ENCODE results near the gene TBC1D8. TPM values are rescaled to one million over a fixed set of nuclear protein-coding genes. Genes with fewer than 3 reads are reported as not detected.

The TBC1D8 gene
- total RNA-seq, 1 donor from 2014 or later = 25.3 TPM

DNA sequence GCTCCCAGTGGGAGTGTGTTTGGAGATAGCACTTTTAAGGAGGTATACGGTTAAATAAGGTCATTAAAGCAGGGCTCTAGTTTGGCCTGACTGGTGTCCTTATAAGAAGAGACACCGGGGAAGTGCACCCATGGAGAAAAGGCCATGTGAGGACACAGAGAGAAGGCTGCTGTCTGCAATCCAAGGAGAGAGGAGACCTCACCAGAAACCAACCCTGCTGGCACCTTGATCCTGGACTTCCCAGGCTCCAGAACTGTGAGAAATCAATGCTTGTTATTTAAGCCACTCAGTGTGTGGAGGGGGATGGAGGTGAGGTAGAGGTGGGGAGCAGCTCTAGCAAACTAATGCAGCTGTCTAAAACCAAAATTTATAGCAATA is 87.1 kb downstream of the TBC1D8 start:
- TF ChIP-seq, protein P1, sequence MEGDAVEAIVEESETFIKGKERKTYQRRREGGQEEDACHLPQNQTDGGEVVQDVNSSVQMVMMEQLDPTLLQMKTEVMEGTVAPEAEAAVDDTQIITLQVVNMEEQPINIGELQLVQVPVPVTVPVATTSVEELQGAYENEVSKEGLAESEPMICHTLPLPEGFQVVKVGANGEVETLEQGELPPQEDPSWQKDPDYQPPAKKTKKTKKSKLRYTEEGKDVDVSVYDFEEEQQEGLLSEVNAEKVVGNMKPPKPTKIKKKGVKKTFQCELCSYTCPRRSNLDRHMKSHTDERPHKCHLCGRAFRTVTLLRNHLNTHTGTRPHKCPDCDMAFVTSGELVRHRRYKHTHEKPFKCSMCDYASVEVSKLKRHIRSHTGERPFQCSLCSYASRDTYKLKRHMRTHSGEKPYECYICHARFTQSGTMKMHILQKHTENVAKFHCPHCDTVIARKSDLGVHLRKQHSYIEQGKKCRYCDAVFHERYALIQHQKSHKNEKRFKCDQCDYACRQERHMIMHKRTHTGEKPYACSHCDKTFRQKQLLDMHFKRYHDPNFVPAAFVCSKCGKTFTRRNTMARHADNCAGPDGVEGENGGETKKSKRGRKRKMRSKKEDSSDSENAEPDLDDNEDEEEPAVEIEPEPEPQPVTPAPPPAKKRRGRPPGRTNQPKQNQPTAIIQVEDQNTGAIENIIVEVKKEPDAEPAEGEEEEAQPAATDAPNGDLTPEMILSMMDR (IDR thresholded peaks at IDR 0.05; ENCODE audit: insufficient read depth, low read length, severe bottlenecking) = no peak
- no peak for FAIRE-seq
- H3K27me3 ChIP-seq (ENCODE audit: control insufficient read depth, insufficient read depth, low read length) = no peaks in the 10 kb centered on the region
- no peak for DNase-seq (ENCODE audit: low read depth)
- no peak overlapping the region for H3K4me3 ChIP-seq (ENCODE audit: low read depth, low read length)
- H3K36me3 ChIP-seq (ENCODE audit: control insufficient read depth, insufficient read depth, low read length) = peaks cover 2% of the 10 kb centered on the region

DNA sequence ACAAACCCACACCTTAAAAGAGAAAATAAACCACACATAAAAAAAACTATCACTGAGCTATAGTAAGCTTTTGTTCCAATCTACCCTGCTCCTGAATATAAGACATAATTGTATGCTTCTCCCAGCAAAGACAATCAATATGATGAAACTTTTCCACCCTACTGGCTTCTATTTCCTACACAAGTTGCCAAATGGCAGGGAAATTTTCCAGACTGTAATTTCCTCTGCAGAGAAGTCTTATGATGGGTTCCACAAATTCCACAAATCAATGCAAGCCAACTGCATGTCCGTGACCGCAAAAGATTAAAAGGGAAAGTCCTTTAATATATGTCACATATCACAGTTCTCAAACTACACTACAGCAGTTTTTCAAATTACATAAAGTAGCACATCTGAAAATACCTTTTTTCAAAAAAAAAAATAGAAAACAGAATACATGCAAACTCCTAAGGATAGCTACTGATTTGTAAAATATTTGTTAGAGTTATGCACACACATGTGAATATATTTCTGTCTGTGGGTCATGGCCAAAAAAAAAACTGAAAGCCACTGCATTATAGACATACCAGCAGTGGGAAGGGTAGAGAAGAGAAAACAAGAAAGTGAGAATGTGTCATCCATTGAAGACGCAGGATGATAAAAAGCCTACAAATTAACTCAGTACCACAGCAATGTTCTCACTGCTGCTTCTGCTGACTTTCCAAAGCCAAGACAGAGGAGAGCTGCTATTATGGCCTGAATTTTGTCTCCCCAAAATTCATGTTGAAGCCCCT is 87.6 kb downstream of the TBC1D8 start:
- TF ChIP-seq, protein P1 (IDR thresholded peaks at IDR 0.05; ENCODE audit: insufficient read depth, low read length, severe bottlenecking) = no peak
- Histone ChIP-seq H3K36me3 (ENCODE audit: control insufficient read depth, insufficient read depth, low read length) (peaks cover 3% of the 10 kb centered on the region), H3K27me3 (ENCODE audit: control insufficient read depth, insufficient read depth, low read length) (no peaks in the 10 kb centered on the region), H3K4me3 (ENCODE audit: low read depth, low read length) (no peak overlapping the region)
- FAIRE-seq (no peak), DNase-seq (ENCODE audit: low read depth) (no peak)

DNA sequence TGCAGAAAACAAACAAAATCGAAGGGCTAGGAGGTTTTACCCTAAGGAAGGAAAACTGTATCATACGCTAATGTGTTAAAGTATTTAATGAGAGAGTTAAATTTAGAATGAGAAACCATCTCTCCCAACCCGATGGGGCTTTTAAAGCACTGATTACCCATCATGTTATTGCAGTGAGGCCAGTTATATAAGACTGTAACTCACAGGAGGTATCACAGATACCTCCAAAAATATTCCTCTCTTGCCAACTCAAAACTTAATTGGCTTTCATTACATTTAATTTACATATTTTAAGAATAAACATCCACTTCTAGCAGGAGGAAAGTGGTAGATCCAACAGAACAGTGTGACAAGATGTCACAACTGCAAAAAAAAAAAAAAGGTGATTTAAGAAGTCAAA is 92.8 kb downstream of the TBC1D8 start:
- Histone ChIP-seq H3K4me3 (ENCODE audit: low read depth, low read length) (no peak overlapping the region), H3K27me3 (ENCODE audit: control insufficient read depth, insufficient read depth, low read length) (no peaks in the 10 kb centered on the region), H3K36me3 (ENCODE audit: control insufficient read depth, insufficient read depth, low read length) (peaks cover 15% of the 10 kb centered on the region)
- DNase-seq (ENCODE audit: low read depth) (no peak), FAIRE-seq (no peak)
- TF ChIP-seq, protein P1 (IDR thresholded peaks at IDR 0.05; ENCODE audit: insufficient read depth, low read length, severe bottlenecking) = no peak

DNA sequence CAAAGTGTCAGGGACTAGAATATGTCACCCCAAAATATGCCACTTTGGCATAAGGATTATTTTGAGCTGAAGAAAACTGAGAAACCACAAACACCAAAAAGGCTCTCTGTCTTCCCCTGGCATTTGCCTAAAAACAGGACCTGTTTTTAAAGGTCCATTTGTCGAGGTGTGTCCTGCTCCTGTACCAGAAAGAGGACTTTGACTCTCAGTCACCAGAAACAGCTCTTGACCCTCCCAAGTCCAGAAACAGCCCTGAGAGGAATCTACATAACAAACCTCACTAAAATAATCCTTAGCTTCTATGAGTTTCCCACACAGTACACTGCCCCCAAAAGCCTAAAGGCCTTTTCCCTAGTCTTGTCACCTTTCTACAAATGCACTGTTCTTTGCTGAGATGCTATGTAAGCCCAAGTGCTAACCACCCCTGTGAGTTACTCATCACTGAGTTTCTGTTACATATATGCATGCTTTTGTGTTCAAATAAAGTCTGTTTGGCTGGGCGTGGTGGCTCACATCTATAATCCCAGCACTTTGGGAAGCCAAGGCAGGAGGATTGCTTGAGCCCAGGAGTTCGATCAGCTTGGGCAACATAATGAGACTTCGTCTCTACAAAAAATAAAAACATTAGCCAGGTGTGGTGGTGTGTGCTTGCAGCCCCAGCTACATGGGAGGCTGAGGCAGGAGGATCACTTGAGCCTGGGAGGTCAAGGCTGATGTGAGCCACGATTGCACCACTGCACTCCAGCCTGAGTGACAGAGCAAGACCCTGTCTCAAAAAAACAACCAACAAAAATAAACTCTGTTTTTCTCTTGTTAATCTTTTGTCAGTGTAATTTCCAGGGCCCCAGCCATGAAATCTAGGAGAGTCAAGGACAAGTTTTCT is 93.9 kb downstream of the TBC1D8 start:
- FAIRE-seq (no peak), DNase-seq (ENCODE audit: low read depth) (no peak)
- no peak overlapping the region for H3K4me3 ChIP-seq (ENCODE audit: low read depth, low read length)
- peaks cover 18% of the 10 kb centered on the region for H3K36me3 ChIP-seq (ENCODE audit: control insufficient read depth, insufficient read depth, low read length)
- H3K27me3 ChIP-seq (ENCODE audit: control insufficient read depth, insufficient read depth, low read length) = no peaks in the 10 kb centered on the region
- TF ChIP-seq, protein P1 (IDR thresholded peaks at IDR 0.05; ENCODE audit: insufficient read depth, low read length, severe bottlenecking) = no peak

DNA sequence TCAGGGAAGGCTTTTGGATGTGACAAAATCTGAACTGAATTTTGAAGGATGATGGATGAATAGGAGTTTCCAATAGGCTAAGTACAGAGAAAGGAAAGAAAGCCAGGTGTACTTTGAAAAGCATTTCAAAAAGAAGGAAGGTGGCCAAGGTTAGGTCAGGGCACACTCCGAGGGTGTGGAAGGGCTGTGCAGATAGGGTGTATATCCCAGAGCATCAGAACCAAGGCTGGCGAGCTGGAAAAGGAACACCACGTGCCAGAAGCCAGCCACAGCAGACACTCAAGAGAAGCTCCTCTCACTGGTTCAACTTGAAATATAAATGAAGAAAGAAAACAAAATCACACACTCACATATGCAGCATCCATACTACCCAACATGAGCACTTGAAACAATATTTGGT is 98.1 kb downstream of the TBC1D8 start:
- DNase-seq (ENCODE audit: low read depth) = no peak
- Histone ChIP-seq H3K36me3 (ENCODE audit: control insufficient read depth, insufficient read depth, low read length) (peaks cover 19% of the 10 kb centered on the region), H3K27me3 (ENCODE audit: control insufficient read depth, insufficient read depth, low read length) (no peaks in the 10 kb centered on the region), H3K4me3 (ENCODE audit: low read depth, low read length) (no peak overlapping the region)
- TF ChIP-seq, protein P1 (IDR thresholded peaks at IDR 0.05; ENCODE audit: insufficient read depth, low read length, severe bottlenecking) = no peak
- FAIRE-seq = no peak

Data from bronchial epithelial cell (primary cell).